Epithelial cell of esophagus (primary cell): Measurements from ENCODE around the gene ATP1B1.

Source experiments
- DNase-seq: peaks from one replicate; pipeline ENCODE4 v3.0.0; 2010; ENCODE audit warnings: low read depth
- H3K4me3 ChIP-seq: 2 replicates; pipeline ENCODE4 v1.5.1; 2011; ENCODE audit warnings: mild to moderate bottlenecking, low read length, control low read depth
- TF ChIP-seq, protein P1 (sequence below): IDR thresholded peaks from 2 replicates; pipeline ENCODE4 v1.5.1; 2011; ENCODE audit warnings: low read depth, mild to moderate bottlenecking, low read length, control low read depth, inconsistent platforms; ENCODE audit not compliant: insufficient read depth; ENCODE audit errors: missing control alignments

The ATP1B1 gene

GRCh38 chr1:169070547-169070946, 35.9 kb upstream of the ATP1B1 start:
- TF ChIP-seq, protein P1, sequence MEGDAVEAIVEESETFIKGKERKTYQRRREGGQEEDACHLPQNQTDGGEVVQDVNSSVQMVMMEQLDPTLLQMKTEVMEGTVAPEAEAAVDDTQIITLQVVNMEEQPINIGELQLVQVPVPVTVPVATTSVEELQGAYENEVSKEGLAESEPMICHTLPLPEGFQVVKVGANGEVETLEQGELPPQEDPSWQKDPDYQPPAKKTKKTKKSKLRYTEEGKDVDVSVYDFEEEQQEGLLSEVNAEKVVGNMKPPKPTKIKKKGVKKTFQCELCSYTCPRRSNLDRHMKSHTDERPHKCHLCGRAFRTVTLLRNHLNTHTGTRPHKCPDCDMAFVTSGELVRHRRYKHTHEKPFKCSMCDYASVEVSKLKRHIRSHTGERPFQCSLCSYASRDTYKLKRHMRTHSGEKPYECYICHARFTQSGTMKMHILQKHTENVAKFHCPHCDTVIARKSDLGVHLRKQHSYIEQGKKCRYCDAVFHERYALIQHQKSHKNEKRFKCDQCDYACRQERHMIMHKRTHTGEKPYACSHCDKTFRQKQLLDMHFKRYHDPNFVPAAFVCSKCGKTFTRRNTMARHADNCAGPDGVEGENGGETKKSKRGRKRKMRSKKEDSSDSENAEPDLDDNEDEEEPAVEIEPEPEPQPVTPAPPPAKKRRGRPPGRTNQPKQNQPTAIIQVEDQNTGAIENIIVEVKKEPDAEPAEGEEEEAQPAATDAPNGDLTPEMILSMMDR: no peak
- no peak overlapping the region for H3K4me3 ChIP-seq
- peak; percentile 34 for DNase-seq

- DNase-seq: no peak
- H3K4me3 ChIP-seq: no peak overlapping the region
- TF ChIP-seq, protein P1: peak; percentile 20
These were observed 35.5 kb upstream of the ATP1B1 start for GRCh38 chr1:169070958-169071357.

DNA sequence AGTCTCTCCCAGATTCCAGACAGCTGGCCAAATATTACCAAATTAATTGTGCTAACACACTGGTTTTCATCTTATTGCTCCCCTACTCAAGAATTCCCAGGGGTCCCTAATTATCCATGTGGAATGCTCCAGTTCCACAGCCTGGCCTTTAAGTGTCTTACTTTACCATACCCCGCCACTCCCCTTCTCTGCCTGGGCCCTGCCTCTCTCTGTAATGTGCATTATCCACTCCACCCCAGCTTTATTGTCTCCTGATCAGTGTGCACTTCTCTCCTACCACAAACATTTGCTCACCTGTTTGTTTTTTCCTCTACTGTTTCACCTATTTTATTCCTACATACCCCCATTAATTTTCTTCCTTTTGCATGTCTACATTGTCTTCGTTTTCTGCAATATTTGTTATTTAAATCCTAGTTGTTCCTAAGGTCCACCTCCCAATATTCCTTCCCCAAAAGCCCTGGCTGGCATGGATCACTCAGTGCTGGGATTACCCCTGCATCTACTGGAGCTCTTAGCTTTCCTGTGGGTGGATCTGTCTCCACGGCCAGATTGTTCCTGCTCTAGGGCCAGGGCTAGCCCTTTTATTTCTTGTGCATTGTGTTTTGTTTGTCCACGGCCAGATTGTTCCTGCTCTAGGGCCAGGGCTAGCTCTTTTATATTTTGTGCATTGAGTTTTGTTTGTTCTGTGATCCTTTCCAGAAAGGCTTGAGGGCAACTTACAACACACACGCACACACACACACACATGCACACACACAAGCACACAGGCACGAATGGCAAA, 33.4 kb upstream of the ATP1B1 start:
- H3K4me3 ChIP-seq: no peak overlapping the region
- TF ChIP-seq, protein P1: no peak
- DNase-seq: peak; percentile 21

GRCh38 chr1:169078163-169078883, 28.2 kb upstream of the ATP1B1 start:
- no peak for DNase-seq
- TF ChIP-seq, protein P1: no peak
- no peak overlapping the region for H3K4me3 ChIP-seq

DNA sequence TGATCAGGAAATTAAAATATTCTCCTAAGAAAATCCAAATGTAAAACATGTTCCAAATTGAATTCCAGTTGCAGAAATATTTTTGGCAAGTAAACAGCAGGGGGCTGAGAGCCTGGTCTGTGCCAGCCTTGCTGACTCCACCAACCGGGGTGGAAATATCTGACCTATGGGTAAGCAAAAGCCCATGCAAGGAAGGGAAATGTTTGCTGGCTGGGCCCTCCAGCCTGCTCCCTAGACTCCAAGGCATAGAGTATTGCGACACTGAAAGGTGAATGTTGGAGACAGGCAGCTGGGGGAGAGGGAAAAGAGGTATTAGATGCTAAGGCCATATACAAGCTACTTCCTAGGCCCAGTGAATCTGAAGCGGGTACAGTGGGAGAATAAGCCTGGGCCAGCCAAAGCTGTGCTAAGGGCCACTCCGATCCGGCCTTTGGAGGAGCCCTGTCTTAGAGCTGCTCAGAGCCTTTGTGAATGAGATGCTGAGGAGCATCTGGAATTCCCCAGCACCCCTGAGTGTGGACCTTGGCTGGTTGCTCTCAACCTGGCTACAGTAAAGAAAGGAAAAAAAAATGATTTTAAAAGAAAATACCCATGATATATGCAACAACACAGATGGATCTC, 24.9 kb upstream of the ATP1B1 start:
- TF ChIP-seq, protein P1: no peak
- no peak for DNase-seq

GRCh38 chr1:169085911-169086310, 20.6 kb upstream of the ATP1B1 start:
- DNase-seq: no peak
- no peak overlapping the region for H3K4me3 ChIP-seq
- TF ChIP-seq, protein P1: no peak

More for the DNA sequence above, 24.9 kb upstream of the ATP1B1 start:
- no peak overlapping the region for H3K4me3 ChIP-seq
